Heart left ventricle (tissue), 16 donors: ENCODE data around the gene FLACC1. TPM values are rescaled to one million over a fixed set of nuclear protein-coding genes. Genes with fewer than 3 reads are reported as not detected.
A peak's percentile ranks its signal among the peaks of the same experiment; 100 is the strongest.

Experiments used
- ATAC-seq, 4 donors: fragments of 200-7000 bp; cut with Tn5 transposase; one replicate each; pipeline ENCODE4 v1.9.1; 2020 to 2022; ENCODE audit warnings: moderate library complexity in 4 of 4, mild to moderate bottlenecking in 3 of 4, moderate number of reproducible peaks in 1 of 4
- DNase-seq, 5 donors: peaks; one replicate each; pipeline ENCODE4 v3.0.0-alpha.2; 2020
- H3K27ac ChIP-seq, 12 donors: fragments of 200-600 bp; sonication (generic) in 4 of 12; one replicate each; pipeline versions ENCODE4 v1.5.0 to v1.8.0; 2016 to 2022; ENCODE audit warnings: mild to moderate bottlenecking in 2 of 12
- H3K27me3 ChIP-seq, 9 donors: fragments of 200-600 bp; sonication (generic) in 2 of 9; one replicate each; pipeline versions ENCODE4 v1.5.1 to v1.8.0; 2016 to 2022; ENCODE audit warnings: mild to moderate bottlenecking in 3 of 9
- H3K36me3 ChIP-seq, 9 donors: fragments of 200-600 bp; sonication (generic) in 2 of 9; one replicate each; pipeline versions ENCODE4 v1.5.0 to v1.8.0; 2018 to 2022; ENCODE audit warnings: mild to moderate bottlenecking in 2 of 9
- H3K4me1 ChIP-seq, 12 donors: fragments of 200-600 bp; sonication (generic) in 4 of 12; one replicate each; pipeline versions ENCODE4 v1.5.0 to v1.8.0; 2016 to 2022; ENCODE audit warnings: mild to moderate bottlenecking in 3 of 12
- H3K4me3 ChIP-seq, 12 donors: fragments of 200-600 bp; sonication (generic) in 4 of 12; one replicate each; pipeline versions ENCODE4 v1.5.0 to v1.8.0; 2017 to 2022; ENCODE audit warnings: mild to moderate bottlenecking in 9 of 12, moderate library complexity in 4 of 12
- H3K9me3 ChIP-seq, 12 donors: fragments of 200-600 bp; sonication (generic) in 4 of 12; one replicate each; pipeline versions ENCODE4 v1.5.0 to v1.8.0; 2016 to 2022; ENCODE audit warnings: mild to moderate bottlenecking in 1 of 12
- CTCF ChIP-seq, 12 donors: fragments of 200-600 bp; sonication (generic) in 4 of 12; IDR thresholded peaks; one replicate each; pipeline versions ENCODE4 v1.5.0 to v1.8.0; 2018 to 2022; ENCODE audit warnings: antibody characterized with exemption in 12 of 12, mild to moderate bottlenecking in 5 of 12
- POLR2A ChIP-seq, 2 donors: fragments of 450-650 bp; IDR thresholded peaks; one replicate each; pipeline ENCODE4 v1.6.1; 2017; ENCODE audit warnings: antibody characterized with exemption in 2 of 2, mild to moderate bottlenecking in 2 of 2, moderate library complexity in 2 of 2
- WGBS, 4 donors: extraction: QIAGEN DNeasy Blood & Tissue Kit in 2 of 4; methylation state at CpG; one replicate each; pipeline versions ENCODE4 v1.1.5 to v1.1.7; 2013 to 2018; 5-methylcytosine and 5-hydroxymethylcytosine counted together
- intact Hi-C, 10 donors: fragments of 100-400 bp; cut with DNase I; formaldehyde crosslinking; loops; one replicate each; pipeline versions ENCODE4 v1.11.1 to v1.14.2; 2022
- polyA plus RNA-seq, 2 donors: library from polyadenylated mRNA; stranded (reverse); fragments of 200-250 nt; gene quantifications; one replicate each; pipeline ENCODE4 v1.2.3, GENCODE V29; 2013
- total RNA-seq, 9 donors: library from RNA; depleted of rRNA in 2 of 9; stranded (reverse); fragments of >200 nt in 2 of 9; fragmentation: NEBNext Ultra II Directional in 3 of 9; extraction: Animal tissue kit (Norgen Biotek cat#: 25700) in 3 of 9; gene quantifications; one replicate each; pipeline versions ENCODE4 v1.1.0 to v1.2.4, GENCODE V29; 2016 to 2023
- donor health status: ischemic (EF 13 %, LVEDD 7.1; RV severe dilation, severe dysfunction).
- donor health status: healthy with polysubstance abuse.
- donor health status: DM: no; HTN: yes; CAD: no.
- donor health status: DM: no; HTN: no; CAD: no.
- donor health status: ischemic (EF 25% LVEDD 6.9; RV normal size, moderate dysfunction).
- donor health status: ischemic (EF 25% LVEDD 5.7; RV mildly dilated, moderate dysfunction).
- donor health status: healthy.
- donor health status: DM: yes; HTN: yes; CAD: no.
- donor health status: ischemic (EF 35%, LVEDD 5.7; RV mildly dilated, moderate dysfunction).
- donor health status: nonischemic (EF 11% LVEDD 7.7; RV severe dilation, severe dysfunction).
- donor health status: DM: yes; HTN: yes; CAD: no.
- donor health status: PGD.
- donor health status: ischemic (EF 29% LVEDD 5.4; RV normal size, mild dysfunction).
- donor health status: nonischemic (EF 23%, LVEDD 6.1; RV moderate dilation, normal function).

The FLACC1 gene
- total and polyA plus RNA-seq, 11 donors: 1.1 to 8.1 (median 7.0) TPM

- no peak for DNase-seq
- Histone ChIP-seq H3K9me3 (peaks cover 0 to 30% (median 2%) of the 10 kb centered on the region in 12 donors), H3K27ac (peak overlapping the region in 3 of 12 donors; percentile 7 to 46 (median 14)), H3K36me3 (peaks cover 0 to 46% (median 15%) of the 10 kb centered on the region in 9 donors), H3K27me3 (no peaks in the 10 kb centered on the region), H3K4me3 (no peak overlapping the region), H3K4me1 (peaks cover 0 to 12% (median 0%) of the 10 kb centered on the region in 12 donors)
- intact Hi-C loops: loop anchor here in 2 of 10 donors (10.0 kb wide), 1 partner anchor 461 kb away; no protein-coding TSS in a partner anchor
- TF ChIP-seq CTCF (IDR thresholded peaks at IDR 0.05): no peak
- no peak for TF ChIP-seq POLR2A (IDR thresholded peaks at IDR 0.05)
- ATAC-seq: no peak
Measured at GRCh38 chr2:201366146-201366545, 9.0 kb upstream of the FLACC1 start.

GRCh38 chr2:201363857-201364560 is 6.9 kb upstream of the FLACC1 start:
- Histone ChIP-seq H3K9me3 (peaks cover 0 to 30% (median 2%) of the 10 kb centered on the region in 12 donors), H3K27me3 (no peaks in the 10 kb centered on the region), H3K4me1 (peaks cover 0 to 10% (median 0%) of the 10 kb centered on the region in 12 donors), H3K4me3 (no peak overlapping the region), H3K36me3 (peaks cover 0 to 56% (median 19%) of the 10 kb centered on the region in 9 donors), H3K27ac (no peak overlapping the region)
- intact Hi-C loops: loop anchor here (1.0 to 10.0 kb wide), 5 partner anchors 127 to 459 kb away; no protein-coding TSS in a partner anchor
- 83 to 91% (median 91%) methylated on average over 2 of the region's 2 CpGs for WGBS, 4 donors
- ATAC-seq (peak in 3 of 4 donors; percentile 62 to 65 (median 64)), DNase-seq (no peak)
- TF ChIP-seq CTCF (IDR thresholded peaks at IDR 0.05): peak; percentile 64 to 85 (median 78)
- TF ChIP-seq POLR2A (IDR thresholded peaks at IDR 0.05): no peak

DNA sequence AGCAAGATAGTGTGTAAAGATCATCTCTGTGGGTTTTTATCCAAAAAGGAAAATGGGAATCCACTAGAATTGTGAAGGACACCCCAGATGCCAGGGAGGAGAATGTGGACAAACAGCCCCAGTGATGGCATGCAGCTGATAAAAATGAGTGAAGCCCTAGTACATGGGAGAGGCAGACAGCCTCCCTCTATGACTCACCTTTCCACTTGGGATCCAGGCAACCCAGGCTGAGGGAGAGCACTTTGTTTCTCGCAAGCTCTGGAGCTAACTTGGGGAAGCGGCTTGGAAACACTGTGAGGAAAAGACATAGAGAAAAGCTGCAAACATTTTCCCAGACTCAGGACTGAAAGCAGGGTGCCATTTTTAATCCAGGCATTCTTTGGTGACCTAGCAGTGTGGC is 5.3 kb upstream of the FLACC1 start:
- peaks cover 0 to 15% (median 4%) of the 10 kb centered on the region in 12 donors for H3K4me1 ChIP-seq
- H3K36me3 ChIP-seq: peaks cover 0 to 49% (median 23%) of the 10 kb centered on the region in 9 donors
- no peak overlapping the region for H3K27ac ChIP-seq
- DNase-seq: no peak
- H3K9me3 ChIP-seq: peaks cover 0 to 15% (median 2%) of the 10 kb centered on the region in 12 donors
- H3K4me3 ChIP-seq: no peak overlapping the region
- intact Hi-C loops: loop anchor here in 9 of 10 donors (2.0 to 10.0 kb wide), 4 partner anchors 125 to 458 kb away; no protein-coding TSS in a partner anchor
- WGBS, 4 donors: 96 to 100% (median 97%) methylated on average over 2 of the region's 2 CpGs
- no peak for TF ChIP-seq CTCF (IDR thresholded peaks at IDR 0.05)
- no peak for TF ChIP-seq POLR2A (IDR thresholded peaks at IDR 0.05)
- H3K27me3 ChIP-seq: no peaks in the 10 kb centered on the region
- ATAC-seq: peak in 2 of 4 donors; percentile 14 to 35

DNA sequence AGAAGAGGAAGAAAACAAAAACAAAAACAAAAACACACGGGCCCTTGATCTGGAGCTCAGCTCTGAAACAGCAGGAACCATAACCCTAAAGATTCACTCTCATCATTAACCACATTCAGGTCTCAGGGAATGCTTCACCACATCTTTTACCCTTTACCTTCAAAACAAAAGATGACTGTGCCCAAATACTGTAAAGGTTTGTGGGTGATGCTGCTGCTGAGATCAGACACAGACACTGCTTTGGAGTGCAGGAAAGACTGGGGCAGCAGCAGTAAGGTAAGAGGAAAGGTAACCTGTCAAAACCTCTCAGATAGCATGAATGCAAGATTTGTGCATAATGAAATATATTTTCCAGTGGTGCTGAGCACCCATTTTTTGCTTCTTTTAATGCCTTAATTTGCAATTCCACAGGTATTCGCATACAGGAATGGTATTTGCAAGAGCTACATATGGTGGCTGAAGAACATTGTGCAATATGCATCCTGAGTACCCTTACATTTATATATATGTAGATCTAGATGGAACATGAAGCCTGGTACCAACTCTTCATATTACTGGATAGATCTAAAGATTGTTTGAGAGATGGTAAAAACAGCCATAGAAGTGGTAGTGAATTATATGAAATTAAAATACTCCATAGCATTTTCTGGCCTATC is 4.1 kb upstream of the FLACC1 start:
- 94 to 97% (median 95%) methylated on average over 2 of the region's 2 CpGs for WGBS, 4 donors
- Histone ChIP-seq H3K36me3 (peaks cover 0 to 49% (median 23%) of the 10 kb centered on the region in 9 donors), H3K9me3 (peaks cover 0 to 7% (median 0%) of the 10 kb centered on the region in 12 donors), H3K4me1 (peaks cover 0 to 23% (median 8%) of the 10 kb centered on the region in 12 donors), H3K27ac (no peak overlapping the region), H3K4me3 (no peak overlapping the region), H3K27me3 (no peaks in the 10 kb centered on the region)
- intact Hi-C loops: loop anchor here in 8 of 10 donors (5.0 to 10.0 kb wide), 3 partner anchors 124 to 456 kb away; no protein-coding TSS in a partner anchor
- TF ChIP-seq POLR2A (IDR thresholded peaks at IDR 0.05) (no peak), CTCF (IDR thresholded peaks at IDR 0.05) (no peak)
- DNase-seq (no peak), ATAC-seq (no peak)
